ENCODE measurements around the gene ZNF783.

DNA sequence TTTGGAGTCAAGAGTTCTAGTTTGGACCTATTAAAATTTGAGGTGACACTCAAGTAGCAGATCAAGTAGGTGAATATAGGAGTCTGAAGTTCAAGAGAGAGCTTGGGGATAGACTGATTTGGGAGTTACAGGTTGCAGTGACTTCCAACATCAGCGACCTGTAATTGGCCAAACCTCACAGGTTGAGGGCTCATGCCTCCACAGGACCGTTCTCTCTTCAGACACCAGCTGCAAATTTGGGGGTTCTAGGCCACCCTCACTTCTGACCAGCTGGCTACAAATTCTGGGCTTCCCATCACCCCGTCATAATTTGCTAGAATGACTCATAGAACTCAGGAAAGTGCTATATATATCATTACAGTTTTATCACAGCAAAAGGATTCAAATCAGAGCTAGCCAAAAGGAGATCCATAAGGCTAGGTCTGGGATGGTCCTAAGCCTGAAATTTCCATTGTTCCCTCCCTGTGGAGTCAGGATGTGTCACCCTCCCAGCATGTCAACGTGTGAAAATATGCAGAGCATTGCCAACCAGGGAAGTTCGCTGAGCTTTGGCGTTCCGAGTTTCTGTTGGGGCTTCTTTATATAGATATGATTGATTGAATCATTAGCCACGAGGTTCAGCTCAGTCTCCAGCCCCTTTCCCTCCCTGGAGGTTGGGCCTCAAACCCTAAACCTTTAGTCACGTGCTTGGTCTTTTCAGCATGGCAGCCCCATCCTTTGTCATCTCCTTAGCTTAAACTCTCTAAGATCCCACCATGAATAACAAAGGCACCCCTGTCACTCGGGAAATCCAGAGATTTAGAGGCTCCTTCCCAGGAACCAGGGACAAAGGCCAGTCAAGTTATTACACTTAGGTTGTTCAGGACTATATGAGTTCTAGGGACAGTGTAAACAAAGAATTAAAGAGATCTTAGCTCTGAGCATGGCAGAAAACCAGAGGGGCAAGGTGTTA lies 43.3 kb upstream of the ZNF783 start:
- TF ChIP-seq CTCF (IDR thresholded peaks at IDR 0.05; ENCODE audit: control extremely low read depth in 1 of 3, insufficient read depth in 1 of 3, low read depth in 1 of 3, low read length in 3 of 3) (no peak), CHD2 (IDR thresholded peaks at IDR 0.05; ENCODE audit: low read length) (no peak), ZNF274 (IDR thresholded peaks at IDR 0.05; ENCODE audit: borderline replicate concordance, extremely low read depth, low read length) (no peak)

Measured in H1 (cell line).